COLO668 (cell line): ENCODE data around the gene ZNF337.
"Not testable (repeated sequence)": the region's sequence is repeated elsewhere in the genome, so short reads cannot be mapped to it uniquely, and the experiment has no call there.

Experiments
- DNase-seq: peaks from one replicate; lab custom pipeline; 2025; ENCODE audit not compliant: unreplicated experiment; lab: John Stamatoyannopoulos, UW

ZNF337 gene

GRCh38 chr20:25696371-25697131 lies at the start of gene ZNF337:
Gene ZNF337, minus strand, starts transcription at chr20:25696853. Its CDS starts 10,436 bp downstream, at chr20:25686417.
- peak; percentile 99 for DNase-seq

- no peak for DNase-seq
These were observed 49.1 kb upstream of the ZNF337 start for GRCh38 chr20:25745738-25746137.

GRCh38 chr20:25745100-25745499 lies 48.4 kb upstream of the ZNF337 start:
- no peak for DNase-seq

- no peak for DNase-seq
These were observed 47.6 kb upstream of the ZNF337 start for GRCh38 chr20:25744261-25744660.

GRCh38 chr20:25741088-25741487 lies 44.4 kb upstream of the ZNF337 start:
- DNase-seq = no peak

GRCh38 chr20:25739615-25740320 lies 43.1 kb upstream of the ZNF337 start:
- DNase-seq = no peak

GRCh38 chr20:25738198-25738597 lies 41.5 kb upstream of the ZNF337 start:
- DNase-seq = no peak

GRCh38 chr20:25733903-25734302 lies 37.2 kb upstream of the ZNF337 start:
- DNase-seq = no peak

GRCh38 chr20:25730862-25731261 lies 34.2 kb upstream of the ZNF337 start:
- no peak for DNase-seq

GRCh38 chr20:25726357-25726756 lies 29.7 kb upstream of the ZNF337 start:
- DNase-seq = no peak

- DNase-seq = no peak
These were observed 29.0 kb upstream of the ZNF337 start for GRCh38 chr20:25725639-25726038.

- DNase-seq = no peak
These were observed 27.3 kb upstream of the ZNF337 start for GRCh38 chr20:25723975-25724374.

GRCh38 chr20:25720285-25720684 lies 23.6 kb upstream of the ZNF337 start:
- no peak for DNase-seq

- DNase-seq = peak; percentile 47
These were observed 22.5 kb upstream of the ZNF337 start for GRCh38 chr20:25718896-25719809.

GRCh38 chr20:25707695-25708094 lies 11.0 kb upstream of the ZNF337 start:
- no peak for DNase-seq

GRCh38 chr20:25706793-25707192 lies 10.1 kb upstream of the ZNF337 start:
- no peak for DNase-seq

GRCh38 chr20:25705830-25706351 lies 9.2 kb upstream of the ZNF337 start:
- no peak for DNase-seq

- DNase-seq = not testable (repeated sequence)
These were observed 7.7 kb upstream of the ZNF337 start for GRCh38 chr20:25704303-25704702.

- not testable (repeated sequence) for DNase-seq
These were observed 4.2 kb upstream of the ZNF337 start for GRCh38 chr20:25700835-25701234.

GRCh38 chr20:25699914-25700313 lies 3.3 kb upstream of the ZNF337 start:
- no peak for DNase-seq

GRCh38 chr20:25697132-25697446 lies 436 bp upstream of the ZNF337 start:
- no peak for DNase-seq
